HEK293 (cell line): ENCODE measurements around the gene CORO6.

Source experiments
- CTCF ChIP-seq: fragments of 450-650 bp; formaldehyde crosslinking; IDR thresholded peaks from 2 replicates; pipeline ENCODE4 v1.5.1; 2016; ENCODE audit warnings: missing biosample characterization, missing genetic modification characterization
- TF ChIP-seq, protein P1 (sequence below): fragments of 450-650 bp; formaldehyde crosslinking; IDR thresholded peaks from 2 replicates; pipeline ENCODE4 v1.5.1; 2016; ENCODE audit warnings: missing biosample characterization, missing genetic modification characterization

DNA sequence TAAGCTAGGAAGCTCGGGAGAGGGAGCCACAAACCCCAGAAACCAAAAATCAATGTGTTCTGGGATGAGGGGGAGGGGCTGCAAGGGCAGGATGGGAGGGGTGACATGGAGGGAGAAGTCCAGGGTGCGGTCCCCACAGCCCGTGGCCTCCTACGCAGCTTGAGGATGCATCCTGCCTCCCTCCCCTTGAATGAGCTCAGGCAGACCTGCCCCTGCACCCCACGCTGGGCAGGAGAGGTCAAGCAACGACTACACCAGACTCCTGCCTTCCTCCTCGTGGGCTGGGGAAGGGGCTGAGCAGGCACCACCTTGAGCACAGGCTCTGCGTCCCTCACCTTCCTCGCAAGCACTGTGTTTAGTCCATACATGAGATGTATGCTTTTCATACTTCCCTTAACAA is 25.9 kb downstream of the CORO6 start:
- TF ChIP-seq, protein P1, sequence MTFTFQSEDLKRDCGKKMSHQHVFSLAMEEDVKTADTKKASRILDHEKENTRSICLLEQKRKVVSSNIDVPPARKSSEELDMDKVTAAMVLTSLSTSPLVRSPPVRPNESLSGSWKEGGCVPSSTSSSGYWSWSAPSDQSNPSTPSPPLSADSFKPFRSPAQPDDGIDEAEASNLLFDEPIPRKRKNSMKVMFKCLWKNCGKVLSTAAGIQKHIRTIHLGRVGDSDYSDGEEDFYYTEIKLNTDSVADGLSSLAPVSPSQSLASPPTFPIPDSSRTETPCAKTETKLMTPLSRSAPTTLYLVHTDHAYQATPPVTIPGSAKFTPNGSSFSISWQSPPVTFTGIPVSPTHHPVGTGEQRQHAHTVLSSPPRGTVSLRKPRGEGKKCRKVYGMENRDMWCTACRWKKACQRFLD (tag by site-specific recombination) = no peak
- no peak for TF ChIP-seq CTCF (tag by site-specific recombination)
